K562 (cell line): ENCODE measurements around the gene LYPD6B. TPM values are rescaled to one million over a fixed set of nuclear protein-coding genes. Genes with fewer than 3 reads are reported as not detected.

Experiments
- ATAC-seq: fragments of 200-7000 bp; cut with Tn5 transposase; 3 replicates; pipeline ENCODE4 v1.9.1; 2020; ENCODE audit warnings: moderate library complexity
- BruUV-seq: library from RNA; stranded (reverse); fragments of 400-500 nt; replicated peaks from 2 replicates; lab custom pipeline; 2021; lab: Mats Ljungman, UMichigan
- CTCF ChIA-PET: fragments of 300-600 bp; formaldehyde crosslinking; extraction: SDS; loops from one replicate; lab custom pipeline; 2021; ENCODE audit warnings: low intra/inter-chr PET ratio; lab: Yijun Ruan, JAX
- POLR2A ChIA-PET: fragments of 300-600, 350-650 bp; sonication (Branson Sonifier 250); formaldehyde crosslinking; extraction: SDS; loops from one replicate; lab custom pipeline; 2021; ENCODE audit warnings: antibody characterized with exemption, inconsistent platforms; lab: Yijun Ruan, JAX
- DNase-seq, 4 experiments: peaks; one replicate each; pipeline versions ENCODE4 v3.0.0 to v3.0.0-alpha.2; 2011 to 2018; ENCODE audit warnings: low spot score in 3 of 4, mixed read lengths in 3 of 4; ENCODE audit errors: extremely low read depth in 1 of 4
- FAIRE-seq: peaks from 2 replicates; lab custom pipeline; 2011; peaks lifted over from hg19 to GRCh38; lab: Jason Lieb, UNC
- H2AFZ ChIP-seq: 2 replicates; pipeline ENCODE4 v1.6.0; 2011; ENCODE audit warnings: low read depth, low read length, control low read depth, inconsistent platforms
- H3K27ac ChIP-seq: fragments of 200-600 bp; 3 replicates; pipeline ENCODE4 v1.8.0; 2011; ENCODE audit warnings: low read depth, mild to moderate bottlenecking, control low read depth, inconsistent platforms, low read length, moderate library complexity, mixed read lengths; ENCODE audit errors: extremely low read depth
- H3K27me3 ChIP-seq, 2 experiments: fragments of 300-600 bp in 1 of 2; 2 replicates in 1 of 2; 3 replicates in 1 of 2; pipeline versions ENCODE4 v1.6.0 to v1.8.0; 2011; ENCODE audit warnings: inconsistent platforms in 2 of 2, low read length in 2 of 2, mild to moderate bottlenecking in 1 of 2, mixed read lengths in 1 of 2, moderate library complexity in 1 of 2; ENCODE audit not compliant: control insufficient read depth in 2 of 2, insufficient read depth in 2 of 2
- H3K36me3 ChIP-seq: fragments of 300-600 bp; 3 replicates; pipeline ENCODE4 v1.8.0; 2011; ENCODE audit warnings: mild to moderate bottlenecking, low read length, inconsistent platforms; ENCODE audit not compliant: control insufficient read depth, insufficient read depth
- H3K4me1 ChIP-seq, 2 experiments: fragments of 200-600 bp in 1 of 2; replicated peaks in 1 of 2; 2 replicates in 1 of 2; 3 replicates in 1 of 2; pipeline versions ENCODE4 v1.5.1 to v1.8.0; 2011; ENCODE audit warnings: inconsistent platforms in 2 of 2, low read length in 2 of 2, mild to moderate bottlenecking in 1 of 2, mixed read lengths in 1 of 2, moderate library complexity in 1 of 2; ENCODE audit not compliant: control insufficient read depth in 2 of 2, insufficient read depth in 2 of 2
- H3K4me2 ChIP-seq: 2 replicates; pipeline ENCODE4 v1.6.1; 2011; ENCODE audit warnings: low read length, control low read depth, inconsistent platforms, mixed read lengths; ENCODE audit not compliant: insufficient read depth
- H3K4me3 ChIP-seq: fragments of 200-600 bp; sonication (generic), shearing (Covaris generic); 2 replicates; pipeline ENCODE4 v1.5.1; 2016; ENCODE audit warnings: control low read depth, inconsistent platforms
- H3K79me2 ChIP-seq: fragments of 200-600 bp; 3 replicates; pipeline ENCODE4 v1.8.0; 2011; ENCODE audit warnings: low read length, inconsistent platforms; ENCODE audit not compliant: control insufficient read depth, insufficient read depth
- H3K9ac ChIP-seq, 2 experiments: 2 replicates each; pipeline versions ENCODE4 v1.6.0 to v1.6.1; 2011; ENCODE audit warnings: low read depth in 2 of 2, low read length in 2 of 2, control low read depth in 1 of 2, inconsistent platforms in 1 of 2, mild to moderate bottlenecking in 1 of 2, mixed read lengths in 1 of 2; ENCODE audit not compliant: insufficient read depth in 1 of 2
- H3K9me1 ChIP-seq: one replicate; pipeline ENCODE4 v1.6.0; 2011; ENCODE audit warnings: inconsistent platforms, mild to moderate bottlenecking, low read length, moderate library complexity; ENCODE audit not compliant: control insufficient read depth, insufficient read depth
- H3K9me3 ChIP-seq: replicated peaks from 2 replicates; pipeline ENCODE4 v1.5.1; 2011; ENCODE audit warnings: low read depth, low read length, inconsistent platforms; ENCODE audit not compliant: control insufficient read depth, insufficient read depth
- H4K20me1 ChIP-seq: replicated peaks from 2 replicates; pipeline ENCODE4 v1.6.1; 2011; ENCODE audit warnings: low read length, inconsistent platforms, mixed read lengths; ENCODE audit not compliant: control insufficient read depth, insufficient read depth
- BHLHE40 ChIP-seq: IDR thresholded peaks from 2 replicates; pipeline ENCODE4 v1.6.1; 2011; ENCODE audit warnings: low read length, improper control_type of control experiment
- CBX1 ChIP-seq: sonication (generic); IDR thresholded peaks from 2 replicates; pipeline ENCODE4 v1.6.1; 2016; ENCODE audit warnings: antibody characterized with exemption, low read depth, mild to moderate bottlenecking
- CEBPB ChIP-seq: fragments of 450-650 bp; IDR thresholded peaks from 2 replicates; pipeline ENCODE4 v1.6.1; 2016; ENCODE audit warnings: missing genetic modification characterization, missing compliant biosample characterization
- CEBPZ ChIP-seq: fragments of 150-350 bp; IDR thresholded peaks from 2 replicates; pipeline ENCODE4 v1.6.1; 2014; ENCODE audit warnings: low read depth, mild to moderate bottlenecking, low read length, borderline replicate concordance
- CTCF ChIP-seq, 3 experiments: IDR thresholded peaks in 2 of 3; conservative IDR thresholded peaks in 1 of 3; 2 replicates each; pipeline ENCODE4 v1.5.1; 2011 to 2012; ENCODE audit warnings: low read length in 3 of 3, mild to moderate bottlenecking in 3 of 3, control low read depth in 2 of 3, improper control_type of control experiment in 1 of 3, inconsistent platforms in 1 of 3, low read depth in 1 of 3, mixed read lengths in 1 of 3, moderate library complexity in 1 of 3; ENCODE audit not compliant: insufficient read depth in 2 of 3
- KAT8 ChIP-seq: fragments of 450-650 bp; IDR thresholded peaks from 2 replicates; pipeline ENCODE4 v1.6.1; 2016; ENCODE audit warnings: low read depth, mild to moderate bottlenecking
- MEIS2 ChIP-seq: fragments of 450-650 bp; IDR thresholded peaks from 2 replicates; pipeline ENCODE4 v1.6.1; 2014; ENCODE audit warnings: mild to moderate bottlenecking; ENCODE audit not compliant: partially characterized antibody
- MITF ChIP-seq: IDR thresholded peaks from 2 replicates; pipeline ENCODE4 v1.6.1; 2014; ENCODE audit warnings: antibody characterized with exemption
- RAD51 ChIP-seq: fragments of 450-650 bp; IDR thresholded peaks from 2 replicates; pipeline ENCODE4 v1.7.1; 2016; ENCODE audit warnings: low read depth, mild to moderate bottlenecking, borderline replicate concordance
- RCOR1 ChIP-seq, 2 experiments: IDR thresholded peaks; 2 replicates each; pipeline ENCODE4 v1.6.1; 2012; ENCODE audit warnings: low read depth in 2 of 2, low read length in 2 of 2, borderline replicate concordance in 1 of 2, improper control_type of control experiment in 1 of 2
- THRAP3 ChIP-seq: fragments of 450-650 bp; IDR thresholded peaks from 2 replicates; pipeline ENCODE4 v1.6.1; 2016; ENCODE audit warnings: mild to moderate bottlenecking, inconsistent platforms, borderline replicate concordance
- YY1 ChIP-seq, 3 experiments: IDR thresholded peaks; 2 replicates each; pipeline ENCODE4 v1.6.1; 2011; ENCODE audit warnings: low read length in 2 of 3, mild to moderate bottlenecking in 2 of 3, moderate library complexity in 2 of 3, borderline replicate concordance in 1 of 3, control low read depth in 1 of 3, low read depth in 1 of 3; ENCODE audit not compliant: insufficient read depth in 3 of 3, insufficient replicate concordance in 2 of 3, control insufficient read depth in 1 of 3, insufficient read length in 1 of 3; ENCODE audit errors: extremely low read depth in 1 of 3
- WGBS: fragments of 100-300 bp; shearing (Covaris generic); methylation state at CpG from one replicate; pipeline ENCODE4 v1.1.6; 2016; ENCODE audit warnings: low coverage, mixed read lengths; ENCODE audit not compliant: insufficient coverage; ENCODE audit errors: missing lambda C conversion rate; 5-methylcytosine and 5-hydroxymethylcytosine counted together
- in situ Hi-C: fragments of 300-500 bp; cut with MboI; formaldehyde crosslinking; loops from 4 replicates; pipeline ENCODE4 v1.15.0; 2018; ENCODE audit warnings: inconsistent platforms, mixed read lengths
- intact Hi-C: fragments of 100-400 bp; cut with micrococcal nuclease; formaldehyde crosslinking; loops from 2 replicates; pipeline ENCODE4 v1.14.2; 2022
- polyA plus RNA-seq, 8 experiments: library from polyadenylated mRNA; depleted of rRNA in 4 of 8; stranded (reverse) in 5 of 8; unstranded in 3 of 8; fragments of >200 nt; fragmentation: Nextera tagmentation in 2 of 8; fragmentation: Illumina TruSeq in 1 of 8; extraction: Ambion mirVana in 2 of 8; extraction: Trizol in 1 of 8; gene quantifications; 2 replicates each; pipeline versions ENCODE4 v1.2.1 to v1.2.3, GENCODE V29; 2011 to 2014; ENCODE audit warnings: inconsistent platforms in 1 of 8, missing spikeins in 1 of 8
- total RNA-seq, 7 experiments: library from RNA; depleted of rRNA in 6 of 7; stranded (reverse); fragments of >200 nt in 6 of 7; fragmentation: Illumina TruSeq in 2 of 7; extraction: Trizol in 2 of 7; gene quantifications; 2 replicates each; pipeline versions ENCODE4 v1.2.1 to v1.2.3, GENCODE V29; 2011 to 2021; ENCODE audit warnings: low replicate concordance in 1 of 7

The LYPD6B gene
- total and polyA plus RNA-seq, 9 of the 15 experiments (the other 6 are each of a cell fraction or from before 2014, with no cell fraction given), result not detected

GRCh38 chr2:149040451-149040850 is 2.0 kb downstream of the LYPD6B start:
- peak; percentile 88 for ATAC-seq
- no peak for TF ChIP-seq CEBPZ
- peak; percentile 46; the same call in 1 of the 2 replicates for TF ChIP-seq MITF
- TF ChIP-seq CTCF (IDR thresholded peaks at IDR 0.05 in 2 of 3, conservative IDR thresholded peaks at IDR 0.05 in 1 of 3; ENCODE audit: insufficient read depth in 2 of 3, low read depth in 1 of 3, low read length in 3 of 3), result peak; percentile 74 to 86 (median 75)
- TF ChIP-seq YY1 (IDR thresholded peaks at IDR 0.05; ENCODE audit: borderline replicate concordance in 1 of 3, control insufficient read depth in 1 of 3, extremely low read depth in 1 of 3, insufficient read depth in 3 of 3, insufficient read length in 1 of 3, insufficient replicate concordance in 2 of 3, low read depth in 1 of 3, low read length in 2 of 3), result peak in 1 of 3 experiments; percentile 24
- 0 out of 2 replicates have a peak, but pooled peaks have one; percentile 27 for TF ChIP-seq THRAP3
- TF ChIP-seq CEBPB, result peak; percentile 50; the same call in 1 of the 2 replicates
- TF ChIP-seq KAT8, result no peak
- 0 out of 2 replicates have a peak, but pooled peaks have one; percentile 49 for TF ChIP-seq CBX1
- TF ChIP-seq MEIS2, result peak; percentile 82
- peak; percentile 44; the same call in 1 of the 2 replicates for TF ChIP-seq RAD51
- TF ChIP-seq BHLHE40, result peak; percentile 56
- TF ChIP-seq RCOR1 (IDR thresholded peaks at IDR 0.05; ENCODE audit: borderline replicate concordance in 1 of 2, low read depth in 2 of 2, low read length in 2 of 2), result peak in 1 of 2 experiments; percentile 56; a peak in 1 of 4 replicates

More at GRCh38 chr2:149040451-149040850, 2.0 kb downstream of the LYPD6B start:
- intact Hi-C loops (loop anchor here (1.0 kb wide), 1 partner anchor 521 kb away; no protein-coding TSS in a partner anchor), in situ Hi-C loops (no loop called here)
- Histone ChIP-seq H4K20me1 (no peaks in the 10 kb centered on the region), H3K4me2 (no peak overlapping the region), H3K27ac (no peak overlapping the region), H3K4me3 (no peak overlapping the region), H2AFZ (no peak overlapping the region), H3K9me1 (no peaks in the 10 kb centered on the region), H3K9me3 (no peaks in the 10 kb centered on the region), H3K9ac (no peak overlapping the region), H3K36me3 (no peaks in the 10 kb centered on the region), H3K4me1 (peaks cover 0 to 10% of the 10 kb centered on the region in 2 experiments; a peak in 1 of 5 replicates), H3K27me3 (peaks cover 4 to 26% of the 10 kb centered on the region in 2 experiments; a peak in 3 of 5 replicates), H3K79me2 (no peaks in the 10 kb centered on the region)
- FAIRE-seq (peak; percentile 92), DNase-seq (peak; percentile 72 to 79 (median 76))
- ChIA-PET CTCF (interaction anchor here (0.8 kb wide), 1 partner anchor 521 kb away, joined by 4 read pairs; no protein-coding TSS in a partner anchor), POLR2A (interaction anchor here (1.1 kb wide), 1 partner anchor 19 kb away, joined by 3 read pairs; no protein-coding TSS in a partner anchor)
- 0% methylated on average over 7 of the region's 7 CpGs for WGBS
- no TSS peak for BruUV-seq
